Activated CD4-positive, alpha-beta T cell treated with anti-CD3 and anti-CD28 coated beads for 1 hour (primary cell): ENCODE measurements around the gene IL1RL2.

Experiments
- DNase-seq: peaks from one replicate; pipeline ENCODE4 v3.0.0-alpha.2; 2020

IL1RL2 gene

DNA sequence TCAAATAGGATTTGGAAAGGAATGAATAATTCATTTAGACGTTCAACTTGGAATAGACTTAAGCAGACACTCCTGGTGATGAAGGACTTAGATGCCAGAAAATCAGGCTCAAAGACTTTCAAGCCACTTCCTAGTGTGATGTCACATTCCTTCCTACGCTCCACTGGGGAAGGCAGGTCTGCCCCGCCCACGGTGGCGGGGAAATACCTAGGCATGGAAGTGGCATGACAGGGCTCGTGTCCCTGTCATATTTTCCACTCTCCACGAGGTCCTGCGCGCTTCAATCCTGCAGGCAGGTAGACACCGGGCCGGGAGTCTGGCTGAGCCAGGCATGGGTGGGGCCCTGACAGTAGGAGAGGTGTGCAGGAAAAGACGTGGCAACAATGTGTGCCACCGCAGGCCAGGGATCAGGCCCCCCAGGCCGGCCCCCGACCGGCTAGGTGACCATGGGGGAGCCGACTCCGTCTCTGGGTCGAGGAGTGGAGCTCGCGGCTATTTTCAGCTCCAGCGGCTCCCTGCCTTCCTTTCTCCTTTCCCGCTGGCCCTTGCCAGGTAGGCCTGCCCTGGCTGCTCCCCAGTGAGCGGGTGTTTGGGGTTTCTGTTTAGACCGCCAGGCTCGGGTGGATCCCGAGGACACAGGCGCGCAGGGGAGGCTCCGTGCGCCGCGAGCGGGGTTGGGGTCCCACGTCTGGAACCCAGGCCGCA, at the start of gene IL1RL2:
TSS of gene IL1RL2 (plus strand) at position 233 of the 705 bp plus-strand sequence. CDS start 845 bp downstream, outside the sequence.
- no peak for DNase-seq

DNA sequence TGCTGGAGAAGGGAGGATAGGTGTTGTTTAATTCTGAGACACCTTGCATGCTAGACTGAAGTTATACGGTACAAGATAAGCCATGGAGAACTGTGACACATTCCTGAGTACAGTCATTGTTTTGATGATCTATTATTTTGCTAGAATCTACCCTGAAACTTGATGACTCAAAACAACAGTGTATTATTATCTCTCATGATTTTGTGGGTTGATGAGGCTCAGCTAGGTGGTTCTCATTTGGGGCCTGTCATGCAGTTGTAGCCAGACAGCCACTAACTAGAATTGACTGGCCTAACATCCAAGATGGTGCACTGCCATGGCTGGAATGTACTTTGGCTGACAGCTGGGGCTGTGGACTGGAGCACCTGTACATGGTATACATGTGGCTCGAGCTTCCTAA, 49.7 kb upstream of the IL1RL2 start:
- DNase-seq, result no peak

- DNase-seq, result no peak
These were observed 48.5 kb upstream of the IL1RL2 start for GRCh38 chr2:102138331-102138730.

GRCh38 chr2:102139851-102140250, 47.0 kb upstream of the IL1RL2 start:
- no peak for DNase-seq

GRCh38 chr2:102140377-102140776, 46.4 kb upstream of the IL1RL2 start:
- DNase-seq, result no peak

- no peak for DNase-seq
These were observed 45.5 kb upstream of the IL1RL2 start for GRCh38 chr2:102141011-102141943.

DNA sequence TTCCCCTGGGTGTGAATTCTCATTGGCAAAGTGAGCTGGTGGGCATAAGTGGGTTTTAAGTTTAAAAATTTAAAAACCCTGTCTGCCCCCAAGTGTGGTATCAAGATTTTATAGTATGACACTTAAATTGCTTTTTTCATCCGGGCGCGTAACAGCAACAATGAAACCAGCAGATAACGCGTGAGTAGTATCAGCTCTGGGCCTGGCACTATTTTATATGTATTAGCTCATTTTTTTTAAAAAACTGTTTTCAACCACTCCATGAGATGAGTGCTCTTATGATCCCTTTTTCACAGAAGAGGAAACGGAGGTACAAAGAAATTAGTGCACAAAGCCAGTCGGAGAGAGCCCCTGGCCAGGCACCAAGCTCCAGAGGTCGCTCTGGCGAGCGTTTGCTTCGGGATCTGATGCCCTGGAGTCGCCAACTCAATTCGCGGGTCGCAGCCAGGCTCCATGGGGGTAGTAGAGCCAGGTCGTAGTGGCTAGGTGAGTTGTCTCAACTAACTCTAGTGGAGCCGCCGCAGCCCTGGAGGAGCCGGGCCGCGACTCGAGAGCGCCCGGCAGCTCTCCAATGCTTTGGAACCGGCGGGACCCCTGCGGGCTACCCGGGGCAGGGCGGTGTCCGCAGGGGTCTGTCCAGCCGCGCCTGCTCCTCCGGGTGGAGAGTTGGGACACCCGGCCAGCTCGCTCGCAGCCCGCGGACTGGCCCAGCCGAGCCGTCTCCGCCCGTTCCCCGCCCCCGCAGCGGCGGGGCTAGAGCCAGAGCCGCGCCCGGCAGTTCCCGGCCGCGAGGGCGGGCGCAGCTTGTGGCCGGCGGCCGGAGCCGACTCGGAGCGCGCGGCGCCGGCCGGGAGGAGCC, 44.6 kb upstream of the IL1RL2 start, which contains the start of gene IL1R1:
TSS of gene IL1R1 (plus strand) at position 777 of the 859 bp plus-strand sequence. CDS start 14,979 bp downstream, outside the sequence.
- no peak for DNase-seq

GRCh38 chr2:102142829-102143449, 43.9 kb upstream of the IL1RL2 start:
- no peak for DNase-seq

- no peak for DNase-seq
These were observed 43.3 kb upstream of the IL1RL2 start for GRCh38 chr2:102143450-102143985.

- DNase-seq, result no peak
These were observed 42.7 kb upstream of the IL1RL2 start for GRCh38 chr2:102144128-102144527.

GRCh38 chr2:102145107-102145506, 41.7 kb upstream of the IL1RL2 start:
- no peak for DNase-seq

DNA sequence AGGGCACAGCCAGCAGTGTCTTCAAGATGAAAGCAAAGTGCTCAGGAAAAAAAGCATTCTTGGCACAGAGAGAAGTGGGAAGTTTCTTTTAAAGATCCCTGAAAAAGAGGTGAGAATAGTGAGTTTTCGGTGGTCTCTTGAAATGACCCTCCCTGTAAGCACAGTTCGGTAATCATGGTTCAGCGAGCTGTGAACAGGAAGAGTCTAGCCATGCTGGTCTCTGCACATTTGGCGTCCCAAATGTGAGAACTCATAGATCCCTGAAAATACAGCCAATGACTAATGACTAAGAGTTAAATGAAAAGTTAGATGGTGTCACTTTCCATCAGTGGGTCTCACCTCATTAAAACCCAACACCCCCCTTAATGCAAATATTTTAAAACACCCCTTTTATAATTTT, 40.9 kb upstream of the IL1RL2 start:
- DNase-seq, result no peak

- no peak for DNase-seq
These were observed 38.9 kb upstream of the IL1RL2 start for GRCh38 chr2:102147935-102148334.

DNA sequence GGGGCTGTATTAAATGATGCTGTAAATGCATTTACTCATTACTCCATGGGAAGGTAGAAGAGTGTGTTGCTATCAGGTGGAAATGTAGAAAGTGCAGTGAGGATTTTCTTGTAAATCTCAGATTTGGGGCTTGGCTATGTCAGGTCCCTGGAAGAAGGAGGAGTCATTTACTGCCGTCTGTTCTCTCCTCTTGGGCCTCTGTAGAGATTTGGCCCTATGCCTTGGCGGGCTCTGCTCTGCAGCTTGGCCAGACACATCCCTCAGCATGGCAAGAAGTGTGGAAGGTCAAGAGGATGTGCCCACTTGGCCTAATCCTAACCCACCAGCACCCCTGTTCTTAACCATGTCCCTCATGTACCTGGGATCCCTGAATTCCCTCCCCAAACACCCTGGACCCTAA, 37.6 kb upstream of the IL1RL2 start:
- DNase-seq, result no peak

GRCh38 chr2:102149644-102150455, 37.0 kb upstream of the IL1RL2 start:
- DNase-seq, result no peak

DNA sequence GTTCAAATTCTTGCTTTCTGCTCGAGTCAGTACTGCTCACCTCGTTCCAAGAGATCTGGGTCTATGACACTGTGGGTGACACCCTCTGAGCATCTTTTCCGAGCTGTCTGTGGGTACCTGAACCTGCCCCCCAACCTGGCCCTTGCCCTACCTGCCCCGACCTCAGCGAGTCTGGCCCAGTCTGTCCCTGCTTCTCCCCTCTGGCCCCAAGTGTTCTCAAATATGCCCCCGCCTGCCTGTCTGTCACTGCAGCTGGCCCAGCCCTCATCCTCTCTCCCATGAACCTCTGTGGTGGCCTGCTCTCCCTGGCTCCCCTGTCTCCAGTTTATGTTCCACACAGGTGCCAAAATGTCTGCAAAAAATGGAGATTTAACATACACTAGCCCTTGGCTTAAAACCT, 32.5 kb upstream of the IL1RL2 start:
- DNase-seq, result no peak

DNA sequence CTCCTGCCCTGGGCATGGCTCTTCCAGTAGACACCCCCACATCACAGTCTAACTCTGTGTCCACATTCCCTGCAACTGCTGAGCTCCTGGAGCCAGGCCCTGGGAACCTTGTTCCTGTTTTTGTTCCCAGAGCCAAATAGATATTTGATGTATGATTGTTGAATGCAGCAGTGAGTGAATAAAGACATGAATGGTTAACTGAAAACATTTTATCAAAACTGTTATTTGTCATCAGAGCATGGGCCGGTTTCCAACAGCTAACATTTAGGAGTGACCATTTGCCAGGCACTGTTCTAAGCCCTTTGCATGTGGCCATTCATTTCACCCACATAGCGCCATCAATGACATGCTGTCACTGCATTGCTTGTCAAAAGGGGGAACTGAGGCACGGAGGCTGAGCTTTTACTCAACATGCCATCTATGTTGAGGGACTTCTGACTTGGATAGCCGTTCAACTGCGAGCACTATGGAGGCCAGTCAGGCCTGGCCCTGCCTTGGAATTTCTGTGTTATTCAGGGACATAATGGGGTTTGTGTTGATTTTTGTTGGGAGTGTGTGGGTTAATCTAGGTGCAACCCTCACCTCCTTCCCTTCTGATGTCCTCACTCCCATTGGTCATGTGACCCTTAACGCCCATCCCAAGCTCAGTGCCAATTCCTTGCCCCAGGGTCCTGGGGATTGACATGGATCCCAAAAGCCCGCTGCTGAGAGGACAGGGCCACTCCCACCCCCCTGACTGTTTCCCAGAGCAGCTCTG, 31.7 kb upstream of the IL1RL2 start:
- DNase-seq, result no peak

- DNase-seq, result no peak
These were observed 30.9 kb upstream of the IL1RL2 start for GRCh38 chr2:102155703-102156515.

GRCh38 chr2:102158011-102158755, 28.6 kb upstream of the IL1RL2 start:
- DNase-seq, result no peak
